CD4-positive, CD25-positive, alpha-beta regulatory T cell (primary cell): ENCODE data around the gene ZNF134. TPM values are rescaled to one million over a fixed set of nuclear protein-coding genes. Genes with fewer than 3 reads are reported as not detected.

Experiments used
- ATAC-seq, 2 donors: fragments of 150-1000 bp; cut with Tn5 transposase; one replicate each; pipeline ENCODE4 v1.10.0; 2021; ENCODE audit warnings: low read depth in 2 of 2, moderate number of reproducible peaks in 2 of 2, moderate library complexity in 1 of 2
- DNase-seq, 3 donors: peaks; one replicate each; pipeline versions ENCODE4 v3.0.0 to v3.0.0-alpha.2; 2012 to 2022; ENCODE audit warnings: mixed read lengths in 1 of 3
- H3K27ac ChIP-seq: one replicate; pipeline ENCODE4 v1.7.0; 2013; ENCODE audit warnings: mild to moderate bottlenecking, low read length; ENCODE audit not compliant: insufficient read depth, poor library complexity, severe bottlenecking
- H3K27me3 ChIP-seq: one replicate; pipeline ENCODE4 v1.7.0; 2013; ENCODE audit warnings: low read length; ENCODE audit not compliant: control insufficient read depth, insufficient read depth
- H3K36me3 ChIP-seq: one replicate; pipeline ENCODE4 v1.7.0; 2013; ENCODE audit warnings: mild to moderate bottlenecking, low read length, moderate library complexity; ENCODE audit not compliant: control insufficient read depth, insufficient read depth
- H3K4me1 ChIP-seq: 2 replicates; pipeline ENCODE4 v1.7.0; 2013; ENCODE audit warnings: mild to moderate bottlenecking, low read length; ENCODE audit not compliant: insufficient read depth, control insufficient read depth, poor library complexity, severe bottlenecking
- H3K4me3 ChIP-seq: one replicate; pipeline ENCODE4 v1.7.0; 2013; ENCODE audit warnings: low read depth, mild to moderate bottlenecking, low read length, moderate library complexity
- H3K9me3 ChIP-seq, 2 experiments: 1 replicate in 1 of 2; 2 replicates in 1 of 2; pipeline ENCODE4 v1.7.0; 2013; ENCODE audit warnings: low read length in 2 of 2, mild to moderate bottlenecking in 1 of 2, moderate library complexity in 1 of 2; ENCODE audit not compliant: control insufficient read depth in 2 of 2
- H3K27ac Mint-ChIP-seq, 3 donors: one replicate each; pipeline ENCODE4 v1.8.0; 2020 to 2022; ENCODE audit warnings: mild to moderate bottlenecking in 3 of 3, mixed read lengths in 3 of 3, moderate library complexity in 2 of 3
- H3K27me3 Mint-ChIP-seq: one replicate; pipeline ENCODE4 v1.8.0; 2022; ENCODE audit warnings: mild to moderate bottlenecking, mixed read lengths
- H3K36me3 Mint-ChIP-seq: one replicate; pipeline ENCODE4 v1.8.0; 2020; ENCODE audit warnings: mixed read lengths
- H3K4me1 Mint-ChIP-seq, 4 donors: one replicate each; pipeline ENCODE4 v1.8.0; 2020 to 2022; ENCODE audit warnings: mixed read lengths in 4 of 4, mild to moderate bottlenecking in 1 of 4
- H3K4me3 Mint-ChIP-seq, 4 donors: one replicate each; pipeline ENCODE4 v1.8.0; 2020 to 2022; ENCODE audit warnings: mild to moderate bottlenecking in 4 of 4, mixed read lengths in 4 of 4, moderate library complexity in 3 of 4
- H3K9me3 Mint-ChIP-seq, 7 donors: one replicate each; pipeline ENCODE4 v1.8.0; 2020 to 2022; ENCODE audit warnings: mixed read lengths in 7 of 7, mild to moderate bottlenecking in 3 of 7, moderate library complexity in 2 of 7
- polyA plus RNA-seq, 4 donors: library from polyadenylated mRNA; unstranded; fragments of 300-500 nt; fragmentation: Illumina TruSeq; gene quantifications; one replicate each; pipeline ENCODE4 v1.2.3, GENCODE V29; 2021
- total RNA-seq: library from RNA; stranded (reverse); gene quantifications from one replicate; pipeline ENCODE4 v1.2.3, GENCODE V29; 2022

ZNF134 gene
- total and polyA plus RNA-seq, 5 donors from 2014 or later = 9.8 to 17.4 (median 12.9) TPM

GRCh38 chr19:57583104-57583520, 30.9 kb upstream of the ZNF134 start:
- Histone ChIP-seq H3K4me1 (peaks cover 22% of the 10 kb centered on the region), H3K36me3 (peaks cover 11% of the 10 kb centered on the region), H3K27ac (peak overlapping the region; percentile 52), H3K4me3 (no peak overlapping the region), H3K27me3 (no peaks in the 10 kb centered on the region), H3K9me3 (peaks cover 24 to 56% of the 10 kb centered on the region in 2 experiments)
- ATAC-seq (no peak), DNase-seq (no peak)
- H3K36me3 Mint-ChIP-seq = peaks cover 35% of the 10 kb centered on the region
- H3K4me1 Mint-ChIP-seq = peaks cover 10 to 38% (median 18%) of the 10 kb centered on the region in 4 donors
- H3K27ac Mint-ChIP-seq = peak overlapping the region in 1 of 3 donors; percentile 38
- H3K27me3 Mint-ChIP-seq = no peaks in the 10 kb centered on the region
- peak overlapping the region in 2 of 4 donors; percentile 89 to 95 for H3K4me3 Mint-ChIP-seq
- peaks cover 0 to 63% (median 16%) of the 10 kb centered on the region in 7 donors for H3K9me3 Mint-ChIP-seq

- Histone ChIP-seq H3K9me3 (peaks cover 30 to 63% of the 10 kb centered on the region in 2 experiments), H3K36me3 (peaks cover 17% of the 10 kb centered on the region), H3K4me3 (peak within 1 kb of the TSS; percentile 57), H3K27me3 (no peaks in the 10 kb centered on the region), H3K27ac (peak within 1 kb of the TSS; percentile 52), H3K4me1 (peaks cover 18% of the 10 kb centered on the region)
- H3K4me1 Mint-ChIP-seq = peaks cover 10 to 34% (median 18%) of the 10 kb centered on the region in 4 donors
- ATAC-seq = peak; percentile 90
- peaks cover 0 to 68% (median 19%) of the 10 kb centered on the region in 7 donors for H3K9me3 Mint-ChIP-seq
- peak; percentile 81 to 96 (median 88) for DNase-seq
- H3K4me3 Mint-ChIP-seq = peak within 1 kb of the TSS; percentile 89 to 98 (median 95)
- no peaks in the 10 kb centered on the region for H3K27me3 Mint-ChIP-seq
- peak within 1 kb of the TSS; percentile 79 to 94 (median 89) for H3K27ac Mint-ChIP-seq
- H3K36me3 Mint-ChIP-seq = peaks cover 42% of the 10 kb centered on the region
Observed at GRCh38 chr19:57583521-57584416, 30.3 kb upstream of the ZNF134 start, which contains the start of gene ZIK1. TSS of gene ZIK1 (plus strand) at chr19:57584145. CDS start at chr19:57584357, 212 bp downstream.

GRCh38 chr19:57587529-57587928, 26.5 kb upstream of the ZNF134 start:
- H3K27ac Mint-ChIP-seq = no peak overlapping the region
- peaks cover 5 to 25% (median 15%) of the 10 kb centered on the region in 4 donors for H3K4me1 Mint-ChIP-seq
- H3K9me3 ChIP-seq = peaks cover 66 to 89% of the 10 kb centered on the region in 2 experiments
- no peaks in the 10 kb centered on the region for H3K27me3 Mint-ChIP-seq
- no peak overlapping the region for H3K4me3 ChIP-seq
- peaks cover 61% of the 10 kb centered on the region for H3K36me3 Mint-ChIP-seq
- peak overlapping the region in 1 of 4 donors; percentile 29 for H3K4me3 Mint-ChIP-seq
- no peak for ATAC-seq
- no peaks in the 10 kb centered on the region for H3K27me3 ChIP-seq
- H3K4me1 ChIP-seq = peaks cover 13% of the 10 kb centered on the region
- no peak for DNase-seq
- H3K9me3 Mint-ChIP-seq = peaks cover 0 to 88% (median 41%) of the 10 kb centered on the region in 7 donors
- no peak overlapping the region for H3K27ac ChIP-seq
- peaks cover 40% of the 10 kb centered on the region for H3K36me3 ChIP-seq

- H3K27me3 Mint-ChIP-seq = no peaks in the 10 kb centered on the region
- peaks cover 6 to 40% (median 33%) of the 10 kb centered on the region in 7 donors for H3K9me3 Mint-ChIP-seq
- Histone ChIP-seq H3K4me1 (peaks cover 13% of the 10 kb centered on the region), H3K9me3 (peaks cover 26 to 45% of the 10 kb centered on the region in 2 experiments), H3K27ac (no peak overlapping the region), H3K27me3 (no peaks in the 10 kb centered on the region), H3K36me3 (peaks cover 20% of the 10 kb centered on the region), H3K4me3 (peak overlapping the region; percentile 73)
- H3K4me3 Mint-ChIP-seq = peak overlapping the region; percentile 58 to 90 (median 89)
- H3K27ac Mint-ChIP-seq = peak overlapping the region; percentile 15 to 84 (median 59)
- peaks cover 8 to 31% (median 13%) of the 10 kb centered on the region in 4 donors for H3K4me1 Mint-ChIP-seq
- no peak for ATAC-seq
- peaks cover 34% of the 10 kb centered on the region for H3K36me3 Mint-ChIP-seq
- no peak for DNase-seq
Observed at GRCh38 chr19:57599377-57599760, 14.7 kb upstream of the ZNF134 start.

GRCh38 chr19:57599761-57600383, 14.2 kb upstream of the ZNF134 start, which contains the start of gene ZNF530:
TSS of gene ZNF530 (plus strand) at chr19:57599885. CDS start at chr19:57604346, 4,461 bp downstream.
- H3K27ac Mint-ChIP-seq = peak within 1 kb of the TSS; percentile 16 to 84 (median 59)
- H3K9me3 ChIP-seq = peaks cover 27 to 50% of the 10 kb centered on the region in 2 experiments
- peaks cover 25% of the 10 kb centered on the region for H3K36me3 ChIP-seq
- H3K27me3 ChIP-seq = no peaks in the 10 kb centered on the region
- peaks cover 13% of the 10 kb centered on the region for H3K4me1 ChIP-seq
- H3K27ac ChIP-seq = peak within 1 kb of the TSS; percentile 38
- H3K9me3 Mint-ChIP-seq = peaks cover 8 to 43% (median 35%) of the 10 kb centered on the region in 7 donors
- peak; percentile 71 to 93 (median 77) for DNase-seq
- H3K27me3 Mint-ChIP-seq = no peaks in the 10 kb centered on the region
- peak; percentile 93 to 97 for ATAC-seq
- H3K4me1 Mint-ChIP-seq = peaks cover 8 to 31% (median 13%) of the 10 kb centered on the region in 4 donors
- peaks cover 39% of the 10 kb centered on the region for H3K36me3 Mint-ChIP-seq
- peak within 1 kb of the TSS; percentile 58 to 90 (median 89) for H3K4me3 Mint-ChIP-seq
- peak within 1 kb of the TSS; percentile 73 for H3K4me3 ChIP-seq

GRCh38 chr19:57606931-57607330, 7.1 kb upstream of the ZNF134 start:
- Mint-ChIP-seq H3K27ac (no peak overlapping the region), H3K36me3 (peaks cover 53% of the 10 kb centered on the region), H3K4me1 (peaks cover 0 to 4% (median 0%) of the 10 kb centered on the region in 4 donors), H3K27me3 (no peaks in the 10 kb centered on the region), H3K4me3 (no peak overlapping the region), H3K9me3 (peaks cover 5 to 70% (median 26%) of the 10 kb centered on the region in 7 donors)
- Histone ChIP-seq H3K27ac (no peak overlapping the region), H3K4me1 (no peaks in the 10 kb centered on the region), H3K9me3 (peaks cover 61 to 95% of the 10 kb centered on the region in 2 experiments), H3K27me3 (no peaks in the 10 kb centered on the region), H3K4me3 (no peak overlapping the region), H3K36me3 (peaks cover 45% of the 10 kb centered on the region)
- no peak for ATAC-seq
- no peak for DNase-seq

GRCh38 chr19:57611113-57611512, 2.9 kb upstream of the ZNF134 start:
- H3K4me3 Mint-ChIP-seq = peak overlapping the region in 2 of 4 donors; percentile 38 to 56
- no peaks in the 10 kb centered on the region for H3K27me3 Mint-ChIP-seq
- Histone ChIP-seq H3K36me3 (peaks cover 18% of the 10 kb centered on the region), H3K27me3 (no peaks in the 10 kb centered on the region), H3K27ac (no peak overlapping the region), H3K9me3 (peaks cover 45 to 75% of the 10 kb centered on the region in 2 experiments), H3K4me3 (no peak overlapping the region), H3K4me1 (peaks cover 14% of the 10 kb centered on the region)
- H3K27ac Mint-ChIP-seq = no peak overlapping the region
- no peak for DNase-seq
- ATAC-seq = no peak
- H3K4me1 Mint-ChIP-seq = peaks cover 5 to 24% (median 5%) of the 10 kb centered on the region in 4 donors
- H3K9me3 Mint-ChIP-seq = peaks cover 0 to 54% (median 19%) of the 10 kb centered on the region in 7 donors
- peaks cover 28% of the 10 kb centered on the region for H3K36me3 Mint-ChIP-seq
